ENCODE measurements around the gene ARHGAP24. TPM values are rescaled to one million over a fixed set of nuclear protein-coding genes. Genes with fewer than 3 reads are reported as not detected.

Gene ARHGAP24
- total RNA-seq, 1 experiment from 2014 or later, result 2.1 TPM

GRCh38 chr4:85509882-85510631 is 35.1 kb downstream of the ARHGAP24 start:
- Mint-ChIP-seq H3K27me3 (ENCODE audit: low read depth) (no peaks in the 10 kb centered on the region), H3K4me3 (peak overlapping the region; percentile 41)
- POLR2A ChIA-PET, result no interaction called here

GRCh38 chr4:85510632-85510984 is 35.7 kb downstream of the ARHGAP24 start:
- CTCF ChIA-PET, result no interaction called here
- ATAC-seq, result no peak

More at GRCh38 chr4:85509882-85510631, 35.1 kb downstream of the ARHGAP24 start:
- ATAC-seq (no peak), DNase-seq (ENCODE audit: low spot score) (no peak)
- Mint-ChIP-seq H3K4me1 (0 out of 2 replicates have a peak, but pooled peaks cover 10% of the 10 kb centered on the region), H3K36me3 (peaks cover 4% of the 10 kb centered on the region), H3K9me3 (peaks cover 19% of the 10 kb centered on the region), H3K27ac (no peak overlapping the region)
- CTCF ChIA-PET, result no interaction called here
- TF ChIP-seq PRRX2 (CRISPR knock-in tag; IDR thresholded peaks at IDR 0.05), result no peak
- peak; percentile 77; the same call in 1 of the 2 replicates for TF ChIP-seq ZNF512 (CRISPR knock-in tag; IDR thresholded peaks at IDR 0.05; ENCODE audit: borderline replicate concordance)
- TF ChIP-seq CREB1 (CRISPR knock-in tag; IDR thresholded peaks at IDR 0.05), result no peak
- no peak for TF ChIP-seq FOXK1 (CRISPR knock-in tag; IDR thresholded peaks at IDR 0.05)
- no peak for TF ChIP-seq TCF7 (CRISPR knock-in tag; IDR thresholded peaks at IDR 0.05; ENCODE audit: low read depth)
- no peak for TF ChIP-seq TEAD1 (CRISPR knock-in tag; IDR thresholded peaks at IDR 0.05)
- no peak for TF ChIP-seq NFATC4 (CRISPR knock-in tag; IDR thresholded peaks at IDR 0.05)

More at GRCh38 chr4:85510632-85510984, 35.7 kb downstream of the ARHGAP24 start:
- Mint-ChIP-seq H3K36me3 (peaks cover 4% of the 10 kb centered on the region), H3K27ac (no peak overlapping the region), H3K4me1 (0 out of 2 replicates have a peak, but pooled peaks cover 10% of the 10 kb centered on the region), H3K4me3 (no peak overlapping the region), H3K27me3 (ENCODE audit: low read depth) (no peaks in the 10 kb centered on the region), H3K9me3 (peaks cover 13% of the 10 kb centered on the region)
- POLR2A ChIA-PET, result no interaction called here
- TF ChIP-seq NFATC4 (CRISPR knock-in tag; IDR thresholded peaks at IDR 0.05) (no peak), PRRX2 (CRISPR knock-in tag; IDR thresholded peaks at IDR 0.05) (no peak), ZNF416 (CRISPR knock-in tag; IDR thresholded peaks at IDR 0.05) (no peak), FOXP1 (CRISPR knock-in tag; IDR thresholded peaks at IDR 0.05; ENCODE audit: borderline replicate concordance) (no peak), AFF4 (CRISPR knock-in tag; IDR thresholded peaks at IDR 0.05; ENCODE audit: borderline replicate concordance) (no peak), NR1H2 (CRISPR knock-in tag; IDR thresholded peaks at IDR 0.05) (no peak), SP1 (CRISPR knock-in tag; conservative IDR thresholded peaks at IDR 0.05) (no peak), MXD4 (CRISPR knock-in tag; IDR thresholded peaks at IDR 0.05; ENCODE audit: borderline replicate concordance) (no peak), HMGXB4 (CRISPR knock-in tag; IDR thresholded peaks at IDR 0.05) (no peak), E2F5 (CRISPR knock-in tag; IDR thresholded peaks at IDR 0.05) (no peak)
- DNase-seq (ENCODE audit: low spot score), result no peak
